Liver (tissue), 9 donors: ENCODE data around the gene NPL. TPM values are rescaled to one million over a fixed set of nuclear protein-coding genes. Genes with fewer than 3 reads are reported as not detected.

Source experiments
- DNase-seq: peaks from one replicate; pipeline ENCODE4 v3.0.0-alpha.2; 2017; ENCODE audit warnings: low spot score
- H3K27ac ChIP-seq, 2 donors: one replicate each; pipeline ENCODE4 v1.7.0; 2013; ENCODE audit warnings: inconsistent platforms in 2 of 2, low read length in 2 of 2, control low read depth in 1 of 2, low read depth in 1 of 2, mild to moderate bottlenecking in 1 of 2
- H3K27me3 ChIP-seq, 4 donors: one replicate each; pipeline versions ENCODE4 v1.6.1 to v1.7.0; 2013; ENCODE audit warnings: low read length in 3 of 4, inconsistent platforms in 1 of 4, mild to moderate bottlenecking in 1 of 4, moderate library complexity in 1 of 4; ENCODE audit not compliant: control insufficient read depth in 4 of 4, insufficient read depth in 4 of 4
- H3K36me3 ChIP-seq, 4 donors: one replicate each; pipeline versions ENCODE4 v1.6.1 to v1.7.0; 2013; ENCODE audit warnings: low read length in 3 of 4, mild to moderate bottlenecking in 3 of 4, low read depth in 1 of 4, moderate library complexity in 1 of 4; ENCODE audit not compliant: control insufficient read depth in 4 of 4, insufficient read depth in 3 of 4
- H3K4me1 ChIP-seq, 4 donors: one replicate each; pipeline versions ENCODE4 v1.6.1 to v1.7.0; 2013; ENCODE audit warnings: low read length in 3 of 4, mild to moderate bottlenecking in 3 of 4, moderate library complexity in 1 of 4; ENCODE audit not compliant: control insufficient read depth in 4 of 4, insufficient read depth in 4 of 4
- H3K4me3 ChIP-seq, 3 donors: one replicate each; pipeline versions ENCODE4 v1.6.1 to v1.7.0; 2013; ENCODE audit warnings: low read length in 3 of 3, control low read depth in 1 of 3, low read depth in 1 of 3, mild to moderate bottlenecking in 1 of 3
- H3K9ac ChIP-seq, 2 donors: one replicate each; pipeline ENCODE4 v1.7.0; 2013; ENCODE audit warnings: low read length in 2 of 2, mild to moderate bottlenecking in 2 of 2, moderate library complexity in 2 of 2, control low read depth in 1 of 2, low read depth in 1 of 2
- H3K9me3 ChIP-seq, 4 donors: one replicate each; pipeline versions ENCODE4 v1.6.1 to v1.7.0; 2013; ENCODE audit warnings: low read length in 3 of 4; ENCODE audit not compliant: control insufficient read depth in 4 of 4
- ATF3 ChIP-seq: IDR thresholded peaks from 2 replicates; pipeline ENCODE4 v1.6.1; 2016; ENCODE audit warnings: antibody characterized with exemption
- FOXA1 ChIP-seq: IDR thresholded peaks from 2 replicates; pipeline ENCODE4 v1.6.1; 2016; ENCODE audit warnings: antibody characterized with exemption
- FOXA2 ChIP-seq: IDR thresholded peaks from 2 replicates; pipeline ENCODE4 v1.6.1; 2016; ENCODE audit warnings: antibody characterized with exemption
- GABPA ChIP-seq, 2 donors: IDR thresholded peaks in 1 of 2; conservative IDR thresholded peaks in 1 of 2; 2 replicates each; pipeline ENCODE4 v1.6.1; 2016; ENCODE audit warnings: antibody characterized with exemption in 2 of 2, mild to moderate bottlenecking in 1 of 2, moderate library complexity in 1 of 2
- HNF4A ChIP-seq, 2 donors: conservative IDR thresholded peaks; 2 replicates each; pipeline ENCODE4 v1.6.1; 2016; ENCODE audit warnings: antibody characterized with exemption in 2 of 2, mild to moderate bottlenecking in 2 of 2
- HNF4G ChIP-seq: IDR thresholded peaks from 2 replicates; pipeline ENCODE4 v1.6.1; 2016; ENCODE audit warnings: antibody characterized with exemption
- NR2F2 ChIP-seq: IDR thresholded peaks from 2 replicates; pipeline ENCODE4 v1.6.1; 2016; ENCODE audit warnings: antibody characterized with exemption
- RAD21 ChIP-seq, 2 donors: IDR thresholded peaks; 2 replicates each; pipeline ENCODE4 v1.6.1; 2016; ENCODE audit warnings: antibody characterized with exemption in 2 of 2, mild to moderate bottlenecking in 2 of 2
- RXRA ChIP-seq, 2 donors: IDR thresholded peaks; 2 replicates each; pipeline ENCODE4 v1.6.1; 2017 to 2018; ENCODE audit warnings: antibody characterized with exemption in 2 of 2, mild to moderate bottlenecking in 1 of 2
- SP1 ChIP-seq: IDR thresholded peaks from 2 replicates; pipeline ENCODE4 v1.6.1; 2018; ENCODE audit warnings: antibody characterized with exemption, mild to moderate bottlenecking
- YY1 ChIP-seq: IDR thresholded peaks from 2 replicates; pipeline ENCODE4 v1.6.1; 2016; ENCODE audit warnings: antibody characterized with exemption, mild to moderate bottlenecking
- ZBTB33 ChIP-seq: IDR thresholded peaks from 2 replicates; pipeline ENCODE4 v1.6.1; 2016; ENCODE audit warnings: antibody characterized with exemption
- WGBS: extraction: QIAGEN DNeasy Blood & Tissue Kit; methylation state at CpG from one replicate; pipeline ENCODE4 v1.1.7; 2013; 5-methylcytosine and 5-hydroxymethylcytosine counted together
- polyA plus RNA-seq, 2 donors: library from polyadenylated mRNA; stranded (reverse) in 1 of 2; unstranded in 1 of 2; fragments of 200-250 nt in 1 of 2; fragments of >200 nt in 1 of 2; fragmentation: Nextera tagmentation in 1 of 2; extraction: Ambion mirVana in 1 of 2; gene quantifications; one replicate each; pipeline versions ENCODE4 v1.2.1 to v1.2.3, GENCODE V29; 2013 to 2015
- total RNA-seq, 2 donors: library from RNA; depleted of rRNA; stranded (reverse); fragments of >200 nt; gene quantifications; one replicate each; pipeline ENCODE4 v1.2.3, GENCODE V29; 2014
- TF ChIP-seq, protein P1 (sequence below): fragments of 150-350 bp; IDR thresholded peaks from 2 replicates; pipeline ENCODE4 v1.5.1; 2017; ENCODE audit warnings: improper control_type of control experiment, low read depth, low read length; ENCODE audit not compliant: missing input control
- TF ChIP-seq, protein P2 (sequence below): IDR thresholded peaks from 2 replicates; pipeline ENCODE4 v1.6.1; 2016; ENCODE audit warnings: antibody characterized with exemption
- TF ChIP-seq, protein P3 (sequence below): IDR thresholded peaks from 2 replicates; pipeline ENCODE4 v1.6.1; 2016; ENCODE audit warnings: antibody characterized with exemption, mild to moderate bottlenecking
- donor health status: healthy.
- donor health status: healthy.
- donor health status: healthy.
- donor health status: healthy.
- donor health status: healthy.

Gene NPL
- total RNA-seq (10 to 100 TPM; 17.2 to 47.3 TPM), polyA plus RNA-seq (10 to 100 TPM in 1 of 2 donors, 1 to 10 TPM in 1; 8.5 to 14.7 TPM)

- Histone ChIP-seq H3K27ac (peak within 1 kb of the TSS; percentile 29 to 65), H3K36me3 (no peaks in the 10 kb centered on the region), H3K9me3 (no peaks in the 10 kb centered on the region), H3K27me3 (no peaks in the 10 kb centered on the region), H3K9ac (peak within 1 kb of the TSS; percentile 59 to 82), H3K4me3 (peak within 1 kb of the TSS; percentile 59 to 81 (median 78)), H3K4me1 (peaks cover 0 to 17% (median 5%) of the 10 kb centered on the region in 4 donors)
- DNase-seq, result peak; percentile 86
- TF ChIP-seq RAD21 (IDR thresholded peaks at IDR 0.05) (peak in 1 of 2 donors; percentile 14), GABPA (IDR thresholded peaks at IDR 0.05 in 1 of 2, conservative IDR thresholded peaks at IDR 0.05 in 1 of 2) (peak in 1 of 2 donors; percentile 70), FOXA2 (no peak), ATF3 (no peak), FOXA1 (no peak), ZBTB33 (no peak), NR2F2 (no peak), YY1 (peak; percentile 47), HNF4A (conservative IDR thresholded peaks at IDR 0.05) (no peak)
- TF ChIP-seq, protein P1, sequence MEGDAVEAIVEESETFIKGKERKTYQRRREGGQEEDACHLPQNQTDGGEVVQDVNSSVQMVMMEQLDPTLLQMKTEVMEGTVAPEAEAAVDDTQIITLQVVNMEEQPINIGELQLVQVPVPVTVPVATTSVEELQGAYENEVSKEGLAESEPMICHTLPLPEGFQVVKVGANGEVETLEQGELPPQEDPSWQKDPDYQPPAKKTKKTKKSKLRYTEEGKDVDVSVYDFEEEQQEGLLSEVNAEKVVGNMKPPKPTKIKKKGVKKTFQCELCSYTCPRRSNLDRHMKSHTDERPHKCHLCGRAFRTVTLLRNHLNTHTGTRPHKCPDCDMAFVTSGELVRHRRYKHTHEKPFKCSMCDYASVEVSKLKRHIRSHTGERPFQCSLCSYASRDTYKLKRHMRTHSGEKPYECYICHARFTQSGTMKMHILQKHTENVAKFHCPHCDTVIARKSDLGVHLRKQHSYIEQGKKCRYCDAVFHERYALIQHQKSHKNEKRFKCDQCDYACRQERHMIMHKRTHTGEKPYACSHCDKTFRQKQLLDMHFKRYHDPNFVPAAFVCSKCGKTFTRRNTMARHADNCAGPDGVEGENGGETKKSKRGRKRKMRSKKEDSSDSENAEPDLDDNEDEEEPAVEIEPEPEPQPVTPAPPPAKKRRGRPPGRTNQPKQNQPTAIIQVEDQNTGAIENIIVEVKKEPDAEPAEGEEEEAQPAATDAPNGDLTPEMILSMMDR, result peak; percentile 10
- TF ChIP-seq, protein P2, sequence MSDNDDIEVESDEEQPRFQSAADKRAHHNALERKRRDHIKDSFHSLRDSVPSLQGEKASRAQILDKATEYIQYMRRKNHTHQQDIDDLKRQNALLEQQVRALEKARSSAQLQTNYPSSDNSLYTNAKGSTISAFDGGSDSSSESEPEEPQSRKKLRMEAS, result peak; percentile 73
- TF ChIP-seq, protein P3, sequence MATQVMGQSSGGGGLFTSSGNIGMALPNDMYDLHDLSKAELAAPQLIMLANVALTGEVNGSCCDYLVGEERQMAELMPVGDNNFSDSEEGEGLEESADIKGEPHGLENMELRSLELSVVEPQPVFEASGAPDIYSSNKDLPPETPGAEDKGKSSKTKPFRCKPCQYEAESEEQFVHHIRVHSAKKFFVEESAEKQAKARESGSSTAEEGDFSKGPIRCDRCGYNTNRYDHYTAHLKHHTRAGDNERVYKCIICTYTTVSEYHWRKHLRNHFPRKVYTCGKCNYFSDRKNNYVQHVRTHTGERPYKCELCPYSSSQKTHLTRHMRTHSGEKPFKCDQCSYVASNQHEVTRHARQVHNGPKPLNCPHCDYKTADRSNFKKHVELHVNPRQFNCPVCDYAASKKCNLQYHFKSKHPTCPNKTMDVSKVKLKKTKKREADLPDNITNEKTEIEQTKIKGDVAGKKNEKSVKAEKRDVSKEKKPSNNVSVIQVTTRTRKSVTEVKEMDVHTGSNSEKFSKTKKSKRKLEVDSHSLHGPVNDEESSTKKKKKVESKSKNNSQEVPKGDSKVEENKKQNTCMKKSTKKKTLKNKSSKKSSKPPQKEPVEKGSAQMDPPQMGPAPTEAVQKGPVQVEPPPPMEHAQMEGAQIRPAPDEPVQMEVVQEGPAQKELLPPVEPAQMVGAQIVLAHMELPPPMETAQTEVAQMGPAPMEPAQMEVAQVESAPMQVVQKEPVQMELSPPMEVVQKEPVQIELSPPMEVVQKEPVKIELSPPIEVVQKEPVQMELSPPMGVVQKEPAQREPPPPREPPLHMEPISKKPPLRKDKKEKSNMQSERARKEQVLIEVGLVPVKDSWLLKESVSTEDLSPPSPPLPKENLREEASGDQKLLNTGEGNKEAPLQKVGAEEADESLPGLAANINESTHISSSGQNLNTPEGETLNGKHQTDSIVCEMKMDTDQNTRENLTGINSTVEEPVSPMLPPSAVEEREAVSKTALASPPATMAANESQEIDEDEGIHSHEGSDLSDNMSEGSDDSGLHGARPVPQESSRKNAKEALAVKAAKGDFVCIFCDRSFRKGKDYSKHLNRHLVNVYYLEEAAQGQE, result peak; percentile 32
- under 1% methylated on average over 93 of the region's 93 CpGs for WGBS
Measured at GRCh38 chr1:182789138-182790076, at the start of gene NPL. Gene NPL (plus strand): TSS chr1:182789773. CDS start chr1:182794372, 4,599 bp downstream.

GRCh38 chr1:182740120-182740519 lies 49.5 kb upstream of the NPL start:
- peaks cover 0 to 2% (median 0%) of the 10 kb centered on the region in 4 donors for H3K9me3 ChIP-seq
- no peak overlapping the region for H3K4me3 ChIP-seq
- H3K4me1 ChIP-seq, result no peaks in the 10 kb centered on the region
- 88% methylated on average over 1 of the region's 1 CpG for whole genome bisulfite sequencing
- no peak for DNase-seq
- H3K27ac ChIP-seq, result no peak overlapping the region
- no peaks in the 10 kb centered on the region for H3K36me3 ChIP-seq
- H3K27me3 ChIP-seq, result no peaks in the 10 kb centered on the region
- H3K9ac ChIP-seq, result no peak overlapping the region
- TF ChIP-seq ZBTB33, result no peak
- TF ChIP-seq, protein P3, result no peak
- TF ChIP-seq FOXA2, result no peak
- TF ChIP-seq, protein P2, result no peak
- TF ChIP-seq NR2F2, result no peak
- TF ChIP-seq SP1, result no peak
- no peak for TF ChIP-seq YY1
- no peak for TF ChIP-seq HNF4G
- no peak for TF ChIP-seq RXRA (IDR thresholded peaks at IDR 0.05)
- TF ChIP-seq HNF4A (conservative IDR thresholded peaks at IDR 0.05), result no peak
